DOHH2 (cell line): ENCODE results near the gene ZMYND8.

Source experiments
- EZH2phosphoT487 ChIP-seq: fragments of 200-600 bp; sonication (generic); IDR thresholded peaks from 2 replicates; pipeline ENCODE4 v1.6.1; 2017; ENCODE audit warnings: borderline replicate concordance, mild to moderate bottlenecking, antibody characterized with exemption, low read length, moderate library complexity, mixed read lengths
- TF ChIP-seq, protein P1 (sequence below): fragments of 200-600 bp; sonication (generic); IDR thresholded peaks from one replicate; pipeline ENCODE4 v1.5.1; 2014; ENCODE audit warnings: antibody characterized with exemption, mild to moderate bottlenecking, low read depth, low read length; ENCODE audit not compliant: poor library complexity, severe bottlenecking

GRCh38 chr20:47293631-47294030 is 62.9 kb downstream of the ZMYND8 start:
- TF ChIP-seq, protein P1, sequence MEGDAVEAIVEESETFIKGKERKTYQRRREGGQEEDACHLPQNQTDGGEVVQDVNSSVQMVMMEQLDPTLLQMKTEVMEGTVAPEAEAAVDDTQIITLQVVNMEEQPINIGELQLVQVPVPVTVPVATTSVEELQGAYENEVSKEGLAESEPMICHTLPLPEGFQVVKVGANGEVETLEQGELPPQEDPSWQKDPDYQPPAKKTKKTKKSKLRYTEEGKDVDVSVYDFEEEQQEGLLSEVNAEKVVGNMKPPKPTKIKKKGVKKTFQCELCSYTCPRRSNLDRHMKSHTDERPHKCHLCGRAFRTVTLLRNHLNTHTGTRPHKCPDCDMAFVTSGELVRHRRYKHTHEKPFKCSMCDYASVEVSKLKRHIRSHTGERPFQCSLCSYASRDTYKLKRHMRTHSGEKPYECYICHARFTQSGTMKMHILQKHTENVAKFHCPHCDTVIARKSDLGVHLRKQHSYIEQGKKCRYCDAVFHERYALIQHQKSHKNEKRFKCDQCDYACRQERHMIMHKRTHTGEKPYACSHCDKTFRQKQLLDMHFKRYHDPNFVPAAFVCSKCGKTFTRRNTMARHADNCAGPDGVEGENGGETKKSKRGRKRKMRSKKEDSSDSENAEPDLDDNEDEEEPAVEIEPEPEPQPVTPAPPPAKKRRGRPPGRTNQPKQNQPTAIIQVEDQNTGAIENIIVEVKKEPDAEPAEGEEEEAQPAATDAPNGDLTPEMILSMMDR = no peak
- TF ChIP-seq EZH2phosphoT487 = no peak
